K562 (cell line): ENCODE data around the gene DAPL1. TPM values are rescaled to one million over a fixed set of nuclear protein-coding genes. Genes with fewer than 3 reads are reported as not detected.

Source experiments
- ATAC-seq: fragments of 200-7000 bp; cut with Tn5 transposase; 3 replicates; pipeline ENCODE4 v1.9.1; 2020; ENCODE audit warnings: moderate library complexity
- BruUV-seq: library from RNA; stranded (reverse); fragments of 400-500 nt; replicated peaks from 2 replicates; lab custom pipeline; 2021; lab: Mats Ljungman, UMichigan
- CTCF ChIA-PET: fragments of 300-600 bp; formaldehyde crosslinking; extraction: SDS; loops from one replicate; lab custom pipeline; 2021; ENCODE audit warnings: low intra/inter-chr PET ratio; lab: Yijun Ruan, JAX
- POLR2A ChIA-PET: fragments of 300-600, 350-650 bp; sonication (Branson Sonifier 250); formaldehyde crosslinking; extraction: SDS; loops from one replicate; lab custom pipeline; 2021; ENCODE audit warnings: antibody characterized with exemption, inconsistent platforms; lab: Yijun Ruan, JAX
- DNase-seq, 4 experiments: peaks; one replicate each; pipeline versions ENCODE4 v3.0.0 to v3.0.0-alpha.2; 2011 to 2018; ENCODE audit warnings: low spot score in 3 of 4, mixed read lengths in 3 of 4; ENCODE audit errors: extremely low read depth in 1 of 4
- FAIRE-seq: peaks from 2 replicates; lab custom pipeline; 2011; peaks lifted over from hg19 to GRCh38; lab: Jason Lieb, UNC
- H2AFZ ChIP-seq: 2 replicates; pipeline ENCODE4 v1.6.0; 2011; ENCODE audit warnings: low read depth, low read length, control low read depth, inconsistent platforms
- H3K27ac ChIP-seq: fragments of 200-600 bp; 3 replicates; pipeline ENCODE4 v1.8.0; 2011; ENCODE audit warnings: low read depth, mild to moderate bottlenecking, control low read depth, inconsistent platforms, low read length, moderate library complexity, mixed read lengths; ENCODE audit errors: extremely low read depth
- H3K27me3 ChIP-seq, 2 experiments: fragments of 300-600 bp in 1 of 2; 2 replicates in 1 of 2; 3 replicates in 1 of 2; pipeline versions ENCODE4 v1.6.0 to v1.8.0; 2011; ENCODE audit warnings: inconsistent platforms in 2 of 2, low read length in 2 of 2, mild to moderate bottlenecking in 1 of 2, mixed read lengths in 1 of 2, moderate library complexity in 1 of 2; ENCODE audit not compliant: control insufficient read depth in 2 of 2, insufficient read depth in 2 of 2
- H3K36me3 ChIP-seq: fragments of 300-600 bp; 3 replicates; pipeline ENCODE4 v1.8.0; 2011; ENCODE audit warnings: mild to moderate bottlenecking, low read length, inconsistent platforms; ENCODE audit not compliant: control insufficient read depth, insufficient read depth
- H3K4me1 ChIP-seq, 2 experiments: fragments of 200-600 bp in 1 of 2; replicated peaks in 1 of 2; 2 replicates in 1 of 2; 3 replicates in 1 of 2; pipeline versions ENCODE4 v1.5.1 to v1.8.0; 2011; ENCODE audit warnings: inconsistent platforms in 2 of 2, low read length in 2 of 2, mild to moderate bottlenecking in 1 of 2, mixed read lengths in 1 of 2, moderate library complexity in 1 of 2; ENCODE audit not compliant: control insufficient read depth in 2 of 2, insufficient read depth in 2 of 2
- H3K4me2 ChIP-seq: 2 replicates; pipeline ENCODE4 v1.6.1; 2011; ENCODE audit warnings: low read length, control low read depth, inconsistent platforms, mixed read lengths; ENCODE audit not compliant: insufficient read depth
- H3K4me3 ChIP-seq: fragments of 200-600 bp; sonication (generic), shearing (Covaris generic); 2 replicates; pipeline ENCODE4 v1.5.1; 2016; ENCODE audit warnings: control low read depth, inconsistent platforms
- H3K79me2 ChIP-seq: fragments of 200-600 bp; 3 replicates; pipeline ENCODE4 v1.8.0; 2011; ENCODE audit warnings: low read length, inconsistent platforms; ENCODE audit not compliant: control insufficient read depth, insufficient read depth
- H3K9ac ChIP-seq, 2 experiments: 2 replicates each; pipeline versions ENCODE4 v1.6.0 to v1.6.1; 2011; ENCODE audit warnings: low read depth in 2 of 2, low read length in 2 of 2, control low read depth in 1 of 2, inconsistent platforms in 1 of 2, mild to moderate bottlenecking in 1 of 2, mixed read lengths in 1 of 2; ENCODE audit not compliant: insufficient read depth in 1 of 2
- H3K9me1 ChIP-seq: one replicate; pipeline ENCODE4 v1.6.0; 2011; ENCODE audit warnings: inconsistent platforms, mild to moderate bottlenecking, low read length, moderate library complexity; ENCODE audit not compliant: control insufficient read depth, insufficient read depth
- H3K9me3 ChIP-seq: replicated peaks from 2 replicates; pipeline ENCODE4 v1.5.1; 2011; ENCODE audit warnings: low read depth, low read length, inconsistent platforms; ENCODE audit not compliant: control insufficient read depth, insufficient read depth
- H4K20me1 ChIP-seq: replicated peaks from 2 replicates; pipeline ENCODE4 v1.6.1; 2011; ENCODE audit warnings: low read length, inconsistent platforms, mixed read lengths; ENCODE audit not compliant: control insufficient read depth, insufficient read depth
- CHD4 ChIP-seq: fragments of 200-600 bp; sonication (generic); IDR thresholded peaks from 3 replicates; pipeline ENCODE4 v1.6.1; 2012; ENCODE audit warnings: low read depth, mild to moderate bottlenecking, mixed read lengths, low read length, inconsistent platforms; ENCODE audit not compliant: insufficient read depth, insufficient replicate concordance, poor library complexity, severe bottlenecking
- MEF2A ChIP-seq: IDR thresholded peaks from 2 replicates; pipeline ENCODE4 v1.6.1; 2011; ENCODE audit warnings: low read depth, mild to moderate bottlenecking, low read length, moderate library complexity; ENCODE audit not compliant: control insufficient read depth
- NFIC ChIP-seq: fragments of 450-650 bp; IDR thresholded peaks from 2 replicates; pipeline ENCODE4 v1.6.1; 2017; ENCODE audit warnings: mild to moderate bottlenecking, inconsistent platforms
- RBM15 ChIP-seq: fragments of 200-400 bp; formaldehyde crosslinking; IDR thresholded peaks from 2 replicates; pipeline ENCODE4 v1.6.1; 2018; ENCODE audit warnings: mild to moderate bottlenecking, low read length, moderate library complexity; ENCODE audit not compliant: insufficient read depth
- RFX5 ChIP-seq: IDR thresholded peaks from 2 replicates; pipeline ENCODE4 v1.6.1; 2011; ENCODE audit warnings: low read depth, mild to moderate bottlenecking, improper control_type of control experiment, low read length
- SMARCA5 ChIP-seq: fragments of 450-650 bp; IDR thresholded peaks from 2 replicates; pipeline ENCODE4 v1.6.1; 2016
- SP1 ChIP-seq: sonication (generic); formaldehyde crosslinking; IDR thresholded peaks from 2 replicates; pipeline ENCODE4 v1.8.1; 2022; ENCODE audit warnings: mild to moderate bottlenecking, missing genetic modification reagents
- SPI1 ChIP-seq: IDR thresholded peaks from 2 replicates; pipeline ENCODE4 v1.6.1; 2011; ENCODE audit warnings: low read depth, low read length, control low read depth, borderline replicate concordance
- ZBED1 ChIP-seq: IDR thresholded peaks from 2 replicates; pipeline ENCODE4 v1.6.1; 2014
- ZNF143 ChIP-seq: sonication (generic); formaldehyde crosslinking; IDR thresholded peaks from 2 replicates; pipeline ENCODE4 v1.9.0; 2022; ENCODE audit warnings: mild to moderate bottlenecking, missing genetic modification reagents
- ZNF41 ChIP-seq: fragments of 250-450 bp; sonication (Bioruptor Pico); conservative IDR thresholded peaks from 2 replicates; pipeline ENCODE4 v1.4.0; 2020; ENCODE audit warnings: mild to moderate bottlenecking
- ZNF589 ChIP-seq: fragments of 200-800 bp; sonication (Bioruptor generic); IDR thresholded peaks from 2 replicates; pipeline ENCODE4 v1.6.1; 2016; ENCODE audit warnings: low read depth, missing genetic modification characterization, missing compliant biosample characterization
- WGBS: fragments of 100-300 bp; shearing (Covaris generic); methylation state at CpG from one replicate; pipeline ENCODE4 v1.1.6; 2016; ENCODE audit warnings: low coverage, mixed read lengths; ENCODE audit not compliant: insufficient coverage; ENCODE audit errors: missing lambda C conversion rate; 5-methylcytosine and 5-hydroxymethylcytosine counted together
- in situ Hi-C: fragments of 300-500 bp; cut with MboI; formaldehyde crosslinking; loops from 4 replicates; pipeline ENCODE4 v1.15.0; 2018; ENCODE audit warnings: inconsistent platforms, mixed read lengths
- intact Hi-C: fragments of 100-400 bp; cut with micrococcal nuclease; formaldehyde crosslinking; loops from 2 replicates; pipeline ENCODE4 v1.14.2; 2022
- polyA plus RNA-seq, 8 experiments: library from polyadenylated mRNA; depleted of rRNA in 4 of 8; stranded (reverse) in 5 of 8; unstranded in 3 of 8; fragments of >200 nt; fragmentation: Nextera tagmentation in 2 of 8; fragmentation: Illumina TruSeq in 1 of 8; extraction: Ambion mirVana in 2 of 8; extraction: Trizol in 1 of 8; gene quantifications; 2 replicates each; pipeline versions ENCODE4 v1.2.1 to v1.2.3, GENCODE V29; 2011 to 2014; ENCODE audit warnings: inconsistent platforms in 1 of 8, missing spikeins in 1 of 8
- total RNA-seq, 7 experiments: library from RNA; depleted of rRNA in 6 of 7; stranded (reverse); fragments of >200 nt in 6 of 7; fragmentation: Illumina TruSeq in 2 of 7; extraction: Trizol in 2 of 7; gene quantifications; 2 replicates each; pipeline versions ENCODE4 v1.2.1 to v1.2.3, GENCODE V29; 2011 to 2021; ENCODE audit warnings: low replicate concordance in 1 of 7
- TF ChIP-seq, protein P1 (sequence below): fragments of 250-450 bp; sonication (Bioruptor Pico); IDR thresholded peaks from 2 replicates; pipeline ENCODE4 v1.5.0; 2022; ENCODE audit warnings: mild to moderate bottlenecking
- TF ChIP-seq, protein P2 (sequence below): fragments of 250-450 bp; sonication (Bioruptor Pico); IDR thresholded peaks from 2 replicates; pipeline ENCODE4 v1.6.1; 2021; ENCODE audit warnings: mild to moderate bottlenecking
- TF ChIP-seq, protein P3 (sequence below): fragments of 250-450 bp; sonication (Bioruptor Pico); IDR thresholded peaks from 2 replicates; pipeline ENCODE4 v1.8.0; 2021; ENCODE audit warnings: moderate library complexity, mild to moderate bottlenecking, inconsistent platforms
- TF ChIP-seq, protein P4 (sequence below): sonication (generic); formaldehyde crosslinking; IDR thresholded peaks from 2 replicates; pipeline ENCODE4 v1.8.1; 2023; ENCODE audit warnings: mild to moderate bottlenecking, missing genetic modification reagents

The DAPL1 gene
- total and polyA plus RNA-seq, 9 of the 15 experiments (the other 6 are each of a cell fraction or from before 2014, with no cell fraction given): not detected

DNA sequence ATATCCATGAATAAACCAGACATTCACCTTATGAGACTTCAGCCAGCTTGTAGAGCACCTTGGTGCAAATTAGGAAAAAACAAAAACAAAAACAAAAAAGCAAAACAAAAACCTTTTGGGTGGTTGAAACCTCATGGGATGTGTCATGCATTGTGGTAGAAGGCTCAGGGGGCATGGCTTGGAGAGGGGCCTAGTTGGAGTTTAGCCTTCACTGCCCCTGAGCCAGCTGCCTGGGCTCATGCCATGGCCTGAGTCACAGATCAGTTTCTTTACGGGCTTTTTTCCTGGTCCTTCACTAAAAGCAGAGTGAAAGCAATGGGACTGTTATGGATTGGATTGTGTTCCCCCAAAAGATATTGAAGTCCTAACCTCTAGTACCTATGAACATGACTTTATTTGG is 22.0 kb upstream of the DAPL1 start (continued):
- TF ChIP-seq ZNF143 (CRISPR knock-in tag) (no peak), SMARCA5 (no peak), SPI1 (no peak), CHD4 (no peak), RFX5 (no peak), NFIC (no peak), ZNF41 (CRISPR knock-in tag) (no peak), MEF2A (no peak)
- TF ChIP-seq, protein P1, sequence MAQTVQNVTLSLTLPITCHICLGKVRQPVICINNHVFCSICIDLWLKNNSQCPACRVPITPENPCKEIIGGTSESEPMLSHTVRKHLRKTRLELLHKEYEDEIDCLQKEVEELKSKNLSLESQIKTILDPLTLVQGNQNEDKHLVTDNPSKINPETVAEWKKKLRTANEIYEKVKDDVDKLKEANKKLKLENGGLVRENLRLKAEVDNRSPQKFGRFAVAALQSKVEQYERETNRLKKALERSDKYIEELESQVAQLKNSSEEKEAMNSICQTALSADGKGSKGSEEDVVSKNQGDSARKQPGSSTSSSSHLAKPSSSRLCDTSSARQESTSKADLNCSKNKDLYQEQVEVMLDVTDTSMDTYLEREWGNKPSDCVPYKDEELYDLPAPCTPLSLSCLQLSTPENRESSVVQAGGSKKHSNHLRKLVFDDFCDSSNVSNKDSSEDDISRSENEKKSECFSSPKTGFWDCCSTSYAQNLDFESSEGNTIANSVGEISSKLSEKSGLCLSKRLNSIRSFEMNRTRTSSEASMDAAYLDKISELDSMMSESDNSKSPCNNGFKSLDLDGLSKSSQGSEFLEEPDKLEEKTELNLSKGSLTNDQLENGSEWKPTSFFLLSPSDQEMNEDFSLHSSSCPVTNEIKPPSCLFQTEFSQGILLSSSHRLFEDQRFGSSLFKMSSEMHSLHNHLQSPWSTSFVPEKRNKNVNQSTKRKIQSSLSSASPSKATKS (CRISPR knock-in tag): no peak

DNA sequence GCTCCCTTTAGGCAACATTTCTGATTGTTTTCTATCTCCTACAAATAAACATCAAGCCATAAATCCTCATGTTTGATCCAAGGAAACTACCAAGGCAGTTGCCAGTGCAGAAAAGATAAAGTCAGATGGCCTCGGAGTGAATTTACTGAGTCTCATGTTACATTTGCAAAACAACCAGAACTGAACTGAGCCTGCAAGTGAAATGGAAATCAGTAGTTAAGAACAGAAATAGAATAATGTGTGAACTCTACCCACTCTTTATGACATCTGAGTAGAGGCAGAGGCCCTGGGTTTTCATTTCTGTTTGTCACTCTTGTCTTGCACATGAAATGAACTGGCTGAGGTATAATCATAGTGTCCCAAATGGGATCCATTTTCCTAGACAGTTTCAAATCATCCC is 20.4 kb upstream of the DAPL1 start:
- POLR2A ChIA-PET: no interaction called here
- H3K9ac ChIP-seq: no peak overlapping the region
- intact Hi-C loops: no loop called here
- CTCF ChIA-PET: no interaction called here
- no peaks in the 10 kb centered on the region; a peak in 1 of 5 replicates for H3K4me1 ChIP-seq
- no peak overlapping the region for H3K4me2 ChIP-seq
- WGBS: 5% methylated on average over 1 of the region's 1 CpG
- in situ Hi-C loops: no loop called here
- no peaks in the 10 kb centered on the region for H3K36me3 ChIP-seq
- no peak for FAIRE-seq
- no peaks in the 10 kb centered on the region for H3K9me3 ChIP-seq
- TF ChIP-seq SP1: no peak
- no peak for TF ChIP-seq RBM15
- TF ChIP-seq, protein P2, sequence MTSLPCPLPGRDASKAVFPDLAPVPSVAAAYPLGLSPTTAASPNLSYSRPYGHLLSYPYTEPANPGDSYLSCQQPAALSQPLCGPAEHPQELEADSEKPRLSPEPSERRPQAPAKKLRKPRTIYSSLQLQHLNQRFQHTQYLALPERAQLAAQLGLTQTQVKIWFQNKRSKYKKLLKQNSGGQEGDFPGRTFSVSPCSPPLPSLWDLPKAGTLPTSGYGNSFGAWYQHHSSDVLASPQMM (CRISPR knock-in tag): no peak
- TF ChIP-seq, protein P3, sequence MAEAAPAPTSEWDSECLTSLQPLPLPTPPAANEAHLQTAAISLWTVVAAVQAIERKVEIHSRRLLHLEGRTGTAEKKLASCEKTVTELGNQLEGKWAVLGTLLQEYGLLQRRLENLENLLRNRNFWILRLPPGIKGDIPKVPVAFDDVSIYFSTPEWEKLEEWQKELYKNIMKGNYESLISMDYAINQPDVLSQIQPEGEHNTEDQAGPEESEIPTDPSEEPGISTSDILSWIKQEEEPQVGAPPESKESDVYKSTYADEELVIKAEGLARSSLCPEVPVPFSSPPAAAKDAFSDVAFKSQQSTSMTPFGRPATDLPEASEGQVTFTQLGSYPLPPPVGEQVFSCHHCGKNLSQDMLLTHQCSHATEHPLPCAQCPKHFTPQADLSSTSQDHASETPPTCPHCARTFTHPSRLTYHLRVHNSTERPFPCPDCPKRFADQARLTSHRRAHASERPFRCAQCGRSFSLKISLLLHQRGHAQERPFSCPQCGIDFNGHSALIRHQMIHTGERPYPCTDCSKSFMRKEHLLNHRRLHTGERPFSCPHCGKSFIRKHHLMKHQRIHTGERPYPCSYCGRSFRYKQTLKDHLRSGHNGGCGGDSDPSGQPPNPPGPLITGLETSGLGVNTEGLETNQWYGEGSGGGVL (CRISPR knock-in tag): no peak
- TF ChIP-seq, protein P4, sequence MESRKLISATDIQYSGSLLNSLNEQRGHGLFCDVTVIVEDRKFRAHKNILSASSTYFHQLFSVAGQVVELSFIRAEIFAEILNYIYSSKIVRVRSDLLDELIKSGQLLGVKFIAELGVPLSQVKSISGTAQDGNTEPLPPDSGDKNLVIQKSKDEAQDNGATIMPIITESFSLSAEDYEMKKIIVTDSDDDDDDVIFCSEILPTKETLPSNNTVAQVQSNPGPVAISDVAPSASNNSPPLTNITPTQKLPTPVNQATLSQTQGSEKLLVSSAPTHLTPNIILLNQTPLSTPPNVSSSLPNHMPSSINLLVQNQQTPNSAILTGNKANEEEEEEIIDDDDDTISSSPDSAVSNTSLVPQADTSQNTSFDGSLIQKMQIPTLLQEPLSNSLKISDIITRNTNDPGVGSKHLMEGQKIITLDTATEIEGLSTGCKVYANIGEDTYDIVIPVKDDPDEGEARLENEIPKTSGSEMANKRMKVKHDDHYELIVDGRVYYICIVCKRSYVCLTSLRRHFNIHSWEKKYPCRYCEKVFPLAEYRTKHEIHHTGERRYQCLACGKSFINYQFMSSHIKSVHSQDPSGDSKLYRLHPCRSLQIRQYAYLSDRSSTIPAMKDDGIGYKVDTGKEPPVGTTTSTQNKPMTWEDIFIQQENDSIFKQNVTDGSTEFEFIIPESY (CRISPR knock-in tag): no peak
- no peak for TF ChIP-seq ZBED1
- no peak for TF ChIP-seq ZNF589
- ATAC-seq: no peak
- BruUV-seq: no TSS peak
- no peaks in the 10 kb centered on the region for H4K20me1 ChIP-seq
- H2AFZ ChIP-seq: no peak overlapping the region
- no peak overlapping the region for H3K27ac ChIP-seq
- no peaks in the 10 kb centered on the region for H3K79me2 ChIP-seq
- no peaks in the 10 kb centered on the region for H3K9me1 ChIP-seq
- DNase-seq: no peak
- H3K4me3 ChIP-seq: no peak overlapping the region
- 0 out of 5 replicates have a peak, but pooled peaks cover 0 to 4% of the 10 kb centered on the region in 2 experiments for H3K27me3 ChIP-seq
